HG03025 (cell line): ENCODE results near the gene SLC35G4.
"Not testable (repeated sequence)": the region's sequence is repeated elsewhere in the genome, so short reads cannot be mapped to it uniquely, and the experiment has no call there.

Experiments used
- ATAC-seq: cut with Tn5 transposase; IDR thresholded peaks from one replicate; pipeline ENCODE4 v1.9.1; 2021; ENCODE audit warnings: mild to moderate bottlenecking, moderate library complexity; ENCODE audit not compliant: unreplicated experiment, low FRiP score

Gene SLC35G4

GRCh38 chr18:11613073-11613472 is 3.7 kb downstream of the SLC35G4 start:
- not testable (repeated sequence) for ATAC-seq

GRCh38 chr18:11613611-11614010 is 4.2 kb downstream of the SLC35G4 start:
- not testable (repeated sequence) for ATAC-seq

DNA sequence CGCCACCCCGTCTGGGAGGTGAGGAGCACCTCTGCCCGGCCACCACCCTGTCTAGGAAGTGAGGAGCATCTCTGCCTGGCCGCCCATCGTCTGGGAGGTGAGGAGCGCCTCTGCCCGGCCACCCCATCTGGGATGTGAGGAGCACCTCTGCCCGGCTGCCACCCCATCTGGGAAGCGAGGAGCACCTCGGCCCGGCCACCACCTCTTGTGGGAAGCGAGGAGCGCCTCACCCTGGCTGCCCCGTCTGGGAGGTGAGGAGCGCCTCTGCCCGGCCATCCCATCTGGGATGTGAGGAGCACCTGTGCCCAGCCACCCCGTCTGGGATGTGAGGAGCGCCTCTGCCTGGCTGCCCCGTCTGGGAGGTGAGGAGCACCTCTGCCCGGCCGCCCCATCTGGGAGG is 4.6 kb downstream of the SLC35G4 start:
- not testable (repeated sequence) for ATAC-seq

DNA sequence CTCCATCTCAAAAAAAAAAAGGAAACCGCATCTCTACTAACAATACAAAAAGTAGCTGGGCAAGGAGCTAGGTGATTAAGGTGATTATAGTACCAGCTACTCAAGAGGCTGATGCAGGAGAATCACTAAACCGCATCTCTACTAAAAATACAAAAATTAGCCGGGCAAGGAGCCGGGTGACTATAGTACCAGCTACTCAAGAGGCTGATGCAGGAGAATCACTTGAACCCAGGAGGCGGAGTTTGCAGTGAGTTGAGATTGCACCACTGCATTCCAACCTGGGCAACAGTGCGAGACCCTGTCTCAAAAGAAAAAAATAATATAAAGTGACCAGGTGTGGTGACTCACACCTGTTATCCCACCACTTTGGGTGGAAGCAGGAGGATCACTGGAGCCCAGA is 5.6 kb downstream of the SLC35G4 start:
- not testable (repeated sequence) for ATAC-seq

- not testable (repeated sequence) for ATAC-seq
These were observed 37.9 kb downstream of the SLC35G4 start for GRCh38 chr18:11647310-11647709.

GRCh38 chr18:11647804-11648203 is 38.4 kb downstream of the SLC35G4 start:
- ATAC-seq, result not testable (repeated sequence)

DNA sequence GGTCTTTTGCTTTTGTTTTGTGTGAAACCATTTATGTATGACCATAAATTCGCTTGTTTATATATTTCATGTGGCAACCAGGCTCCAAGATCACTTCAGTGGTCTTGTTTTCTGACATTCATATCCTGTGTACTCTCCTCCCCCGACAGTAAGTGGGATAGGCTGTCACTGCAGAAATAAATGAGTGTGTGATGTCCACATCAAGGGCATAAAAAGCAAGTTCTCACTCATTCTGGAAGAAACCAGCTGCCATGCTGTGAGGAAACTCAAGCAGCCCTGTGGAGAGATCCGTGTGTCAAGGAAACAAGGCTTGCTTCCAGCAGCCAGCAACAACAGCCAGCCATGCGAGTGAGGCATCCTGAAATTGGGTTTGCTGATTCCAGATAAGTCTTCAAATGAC is 40.4 kb downstream of the SLC35G4 start:
- no peak for ATAC-seq

DNA sequence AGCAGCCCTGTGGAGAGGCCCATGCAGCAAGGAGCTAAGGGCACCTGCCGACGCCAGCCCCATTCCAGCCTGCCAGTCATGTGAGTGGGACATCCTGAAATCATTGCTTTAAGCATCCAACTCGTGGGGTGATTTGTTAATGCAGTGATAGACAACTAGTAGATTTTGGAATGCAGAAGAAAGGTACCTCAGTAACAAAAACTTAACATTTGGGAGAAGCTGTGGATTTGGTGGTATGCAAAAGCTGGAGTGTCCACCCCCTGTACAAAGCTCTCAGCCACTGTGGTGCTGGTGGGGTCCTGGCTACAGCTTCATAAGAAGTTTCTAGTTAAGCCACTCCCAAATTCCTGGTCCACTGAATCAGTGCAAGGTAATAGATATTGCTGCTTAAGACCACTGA is 42.5 kb downstream of the SLC35G4 start:
- no peak for ATAC-seq

- ATAC-seq, result no peak
These were observed 44.1 kb downstream of the SLC35G4 start for GRCh38 chr18:11653521-11653920.

DNA sequence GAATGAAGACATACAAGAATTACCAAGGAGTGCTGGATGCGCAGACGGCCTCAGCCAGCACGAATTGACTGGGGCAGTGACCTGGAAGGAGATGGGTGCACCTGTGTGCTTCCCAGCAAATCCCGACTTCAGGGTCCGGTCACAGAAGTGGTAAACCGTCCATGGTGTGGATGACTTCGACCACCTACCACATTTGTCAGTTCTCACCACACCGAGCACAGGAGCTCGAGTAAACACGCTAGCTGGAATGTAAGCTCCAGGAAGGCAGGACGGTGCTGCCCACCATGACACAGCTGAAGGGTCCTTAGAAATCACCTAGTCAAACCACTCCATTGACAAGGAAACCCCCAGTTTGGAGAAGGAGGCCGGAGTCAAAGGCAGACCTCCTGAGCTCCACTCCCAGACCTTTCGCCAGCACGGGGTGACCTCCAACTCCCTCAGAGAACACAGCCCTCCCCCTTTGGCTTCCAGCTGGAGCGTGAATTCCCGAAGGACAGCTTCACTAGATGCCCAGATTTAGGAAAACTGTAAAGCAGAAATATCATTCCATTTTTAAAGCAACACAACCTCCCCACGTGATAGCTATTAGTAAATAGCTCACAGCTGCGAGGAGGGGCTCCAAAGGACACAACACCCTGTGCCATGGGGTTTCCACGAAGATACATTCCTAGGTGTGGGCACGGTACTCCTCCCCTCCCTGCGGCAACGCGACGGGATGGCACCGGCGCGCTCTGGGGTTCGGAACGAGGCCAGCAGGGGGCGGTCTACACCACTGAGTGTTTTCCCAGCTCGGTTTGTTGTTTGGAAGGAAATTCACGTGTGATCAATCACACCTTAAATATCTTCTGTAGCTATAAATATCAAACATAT is 45.6 kb downstream of the SLC35G4 start:
- ATAC-seq, result no peak

GRCh38 chr18:11655606-11655932 is 46.2 kb downstream of the SLC35G4 start:
- no peak for ATAC-seq

- no peak for ATAC-seq
These were observed 47.8 kb downstream of the SLC35G4 start for GRCh38 chr18:11657152-11657551.

DNA sequence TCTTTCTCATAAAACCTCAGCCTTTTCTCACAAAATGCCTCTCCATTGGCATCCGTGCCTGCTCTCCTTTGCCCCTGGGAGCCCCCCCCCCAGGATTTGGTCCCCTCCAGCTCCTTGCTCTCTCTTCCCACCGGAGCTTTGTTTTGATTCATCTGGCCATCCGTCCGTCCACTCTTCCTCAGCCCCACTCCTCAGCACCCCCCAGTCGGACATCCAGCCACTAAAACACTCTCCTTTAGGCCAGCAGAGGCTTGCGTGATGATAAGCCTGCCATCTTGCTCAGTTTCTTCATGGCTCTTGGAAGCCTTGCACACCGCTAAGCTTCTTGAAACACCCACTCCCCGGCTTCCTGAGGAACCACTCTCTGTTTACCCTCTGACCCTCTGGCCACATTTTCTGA is 48.2 kb downstream of the SLC35G4 start:
- no peak for ATAC-seq

DNA sequence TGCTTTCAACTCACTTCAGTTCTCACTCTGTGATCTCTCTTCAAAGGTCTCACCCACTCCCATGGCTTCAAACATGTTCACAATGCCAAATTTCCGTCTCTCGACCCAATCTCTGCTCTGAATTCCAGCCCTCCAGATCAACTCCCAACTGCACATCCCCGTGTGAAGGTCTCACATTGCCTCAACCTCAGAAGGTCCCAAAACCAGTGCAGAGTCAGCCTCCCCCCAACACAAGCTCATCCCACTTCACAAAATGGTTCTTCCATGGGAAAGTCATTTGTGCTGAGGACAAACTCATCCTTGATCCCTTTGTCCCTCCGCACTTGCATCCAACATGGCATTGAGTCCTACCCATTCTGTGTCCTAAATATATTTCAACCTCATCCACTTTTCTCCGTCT is 48.6 kb downstream of the SLC35G4 start:
- ATAC-seq, result no peak

DNA sequence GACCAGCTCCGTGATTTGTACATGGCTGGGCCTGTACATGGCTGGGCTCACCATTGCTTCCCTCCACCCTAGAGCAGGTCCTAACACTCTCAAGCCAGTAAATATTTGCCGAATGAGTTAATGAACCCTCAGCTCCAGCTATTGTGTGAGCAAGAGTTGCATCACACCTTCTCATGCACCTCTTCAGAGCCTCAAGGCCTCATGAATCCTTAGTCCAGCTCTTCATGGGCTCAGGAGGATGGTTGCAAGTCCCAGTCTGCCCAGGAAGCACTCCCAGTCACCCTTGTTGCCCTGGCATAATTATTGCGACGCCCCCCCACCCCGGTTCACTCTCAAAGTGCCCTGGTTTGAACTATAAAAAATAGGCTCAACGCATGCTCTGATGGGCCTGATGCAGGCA is 49.6 kb downstream of the SLC35G4 start:
- ATAC-seq, result no peak
